Measurements from ENCODE around the gene FNDC3B. TPM values are rescaled to one million over a fixed set of nuclear protein-coding genes. Genes with fewer than 3 reads are reported as not detected.

FNDC3B gene
- total RNA-seq, 2 donors from 2014 or later, result 80.6 to 107 TPM

- no peak for DNase-seq
- Mint-ChIP-seq H3K4me1 (peaks cover 12% of the 10 kb centered on the region), H3K36me3 (ENCODE audit: low read depth) (peaks cover 74% of the 10 kb centered on the region), H3K9me3 (no peaks in the 10 kb centered on the region), H3K27me3 (ENCODE audit: insufficient read depth) (no peaks in the 10 kb centered on the region), H3K27ac (no peak overlapping the region), H3K4me3 (no peak overlapping the region)
- H3K4me1 ChIP-seq (ENCODE audit: control insufficient read depth, insufficient read depth, low read length), result peaks cover 3% of the 10 kb centered on the region
- H3K9ac ChIP-seq (ENCODE audit: extremely low read depth, low read length, poor library complexity, severe bottlenecking), result no peak overlapping the region
- H3K27me3 ChIP-seq (ENCODE audit: control insufficient read depth, insufficient read depth, low read length, poor library complexity, severe bottlenecking), result no peaks in the 10 kb centered on the region
- TF ChIP-seq, protein P1, sequence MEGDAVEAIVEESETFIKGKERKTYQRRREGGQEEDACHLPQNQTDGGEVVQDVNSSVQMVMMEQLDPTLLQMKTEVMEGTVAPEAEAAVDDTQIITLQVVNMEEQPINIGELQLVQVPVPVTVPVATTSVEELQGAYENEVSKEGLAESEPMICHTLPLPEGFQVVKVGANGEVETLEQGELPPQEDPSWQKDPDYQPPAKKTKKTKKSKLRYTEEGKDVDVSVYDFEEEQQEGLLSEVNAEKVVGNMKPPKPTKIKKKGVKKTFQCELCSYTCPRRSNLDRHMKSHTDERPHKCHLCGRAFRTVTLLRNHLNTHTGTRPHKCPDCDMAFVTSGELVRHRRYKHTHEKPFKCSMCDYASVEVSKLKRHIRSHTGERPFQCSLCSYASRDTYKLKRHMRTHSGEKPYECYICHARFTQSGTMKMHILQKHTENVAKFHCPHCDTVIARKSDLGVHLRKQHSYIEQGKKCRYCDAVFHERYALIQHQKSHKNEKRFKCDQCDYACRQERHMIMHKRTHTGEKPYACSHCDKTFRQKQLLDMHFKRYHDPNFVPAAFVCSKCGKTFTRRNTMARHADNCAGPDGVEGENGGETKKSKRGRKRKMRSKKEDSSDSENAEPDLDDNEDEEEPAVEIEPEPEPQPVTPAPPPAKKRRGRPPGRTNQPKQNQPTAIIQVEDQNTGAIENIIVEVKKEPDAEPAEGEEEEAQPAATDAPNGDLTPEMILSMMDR (conservative IDR thresholded peaks at IDR 0.05), result no peak
- peaks cover 87% of the 10 kb centered on the region for H3K36me3 ChIP-seq (ENCODE audit: control insufficient read depth, insufficient read depth, low read length)
- 81 to 93% methylated on average over 3 to 7 of the region's 7 CpGs for WGBS, 2 experiments (ENCODE audit: insufficient coverage in 1 of 2, insufficient read length in 1 of 2)
- no peak overlapping the region for H3K27ac ChIP-seq (ENCODE audit: low read depth, low read length)
- H3K9me3 ChIP-seq (ENCODE audit: control insufficient read depth, low read length), result peaks cover 9% of the 10 kb centered on the region
- no peak overlapping the region for H3K4me3 ChIP-seq (ENCODE audit: low read length)
These were observed 80.0 kb downstream of the FNDC3B start for GRCh38 chr3:172119266-172119969.

DNA sequence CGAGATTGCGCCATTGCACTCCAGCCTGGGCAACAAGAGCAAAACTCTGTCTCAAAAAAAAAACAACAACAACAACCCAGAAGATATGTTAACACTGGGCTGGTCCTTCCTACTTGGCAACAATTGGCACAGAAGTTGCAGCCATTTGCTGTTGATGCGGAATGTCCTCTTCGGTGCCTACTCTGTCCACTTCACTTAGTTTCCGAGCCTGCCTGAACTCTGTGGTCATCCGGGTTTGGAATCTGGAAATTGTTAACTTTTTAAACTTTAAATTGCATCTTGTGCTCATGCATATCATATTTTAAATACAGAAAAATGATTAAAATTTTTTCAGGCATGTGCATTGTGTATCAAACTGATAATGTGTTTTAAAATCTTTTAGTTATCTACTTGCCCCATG lies 81.5 kb downstream of the FNDC3B start:
- H3K27ac ChIP-seq (ENCODE audit: low read depth, low read length), result no peak overlapping the region
- H3K9me3 ChIP-seq (ENCODE audit: control insufficient read depth, low read length), result peaks cover 9% of the 10 kb centered on the region
- H3K27me3 ChIP-seq (ENCODE audit: control insufficient read depth, insufficient read depth, low read length, poor library complexity, severe bottlenecking), result no peaks in the 10 kb centered on the region
- Mint-ChIP-seq H3K27me3 (ENCODE audit: insufficient read depth) (no peaks in the 10 kb centered on the region), H3K4me1 (peaks cover 27% of the 10 kb centered on the region), H3K27ac (no peak overlapping the region), H3K4me3 (no peak overlapping the region), H3K9me3 (no peaks in the 10 kb centered on the region), H3K36me3 (ENCODE audit: low read depth) (peaks cover 80% of the 10 kb centered on the region)
- 97% methylated on average over 6 of the region's 6 CpGs; no CpG with 5 or more reads in 1 of the 2 experiments for WGBS, 2 experiments (ENCODE audit: insufficient coverage in 1 of 2, insufficient read length in 1 of 2)
- TF ChIP-seq, protein P1 (conservative IDR thresholded peaks at IDR 0.05), result no peak
- no peak for DNase-seq
- H3K4me3 ChIP-seq (ENCODE audit: low read length), result no peak overlapping the region
- H3K9ac ChIP-seq (ENCODE audit: extremely low read depth, low read length, poor library complexity, severe bottlenecking), result no peak overlapping the region
- H3K4me1 ChIP-seq (ENCODE audit: control insufficient read depth, insufficient read depth, low read length), result peaks cover 3% of the 10 kb centered on the region
- peaks cover 87% of the 10 kb centered on the region for H3K36me3 ChIP-seq (ENCODE audit: control insufficient read depth, insufficient read depth, low read length)

GRCh38 chr3:172121981-172122380 lies 82.6 kb downstream of the FNDC3B start:
- Mint-ChIP-seq H3K36me3 (ENCODE audit: low read depth) (peaks cover 80% of the 10 kb centered on the region), H3K27ac (no peak overlapping the region), H3K9me3 (no peaks in the 10 kb centered on the region), H3K4me3 (no peak overlapping the region), H3K4me1 (peaks cover 37% of the 10 kb centered on the region), H3K27me3 (ENCODE audit: insufficient read depth) (no peaks in the 10 kb centered on the region)
- WGBS, 2 experiments (ENCODE audit: insufficient coverage in 1 of 2, insufficient read length in 1 of 2), result 80 to 95% methylated on average over 1 to 6 of the region's 6 CpGs
- H3K4me1 ChIP-seq (ENCODE audit: control insufficient read depth, insufficient read depth, low read length), result peaks cover 6% of the 10 kb centered on the region
- H3K9ac ChIP-seq (ENCODE audit: extremely low read depth, low read length, poor library complexity, severe bottlenecking), result no peak overlapping the region
- H3K27ac ChIP-seq (ENCODE audit: low read depth, low read length), result no peak overlapping the region
- peaks cover 9% of the 10 kb centered on the region for H3K9me3 ChIP-seq (ENCODE audit: control insufficient read depth, low read length)
- H3K4me3 ChIP-seq (ENCODE audit: low read length), result no peak overlapping the region
- no peak for DNase-seq
- no peaks in the 10 kb centered on the region for H3K27me3 ChIP-seq (ENCODE audit: control insufficient read depth, insufficient read depth, low read length, poor library complexity, severe bottlenecking)
- TF ChIP-seq, protein P1 (conservative IDR thresholded peaks at IDR 0.05), result no peak
- peaks cover 86% of the 10 kb centered on the region for H3K36me3 ChIP-seq (ENCODE audit: control insufficient read depth, insufficient read depth, low read length)

Measured in endodermal cell (in vitro differentiated cells).